RWPE2 (cell line): ENCODE measurements around the gene ATP6V1G2.

ENCODE experiments used
- ATAC-seq: fragments of 200-7000 bp; cut with Tn5 transposase; 3 replicates; pipeline ENCODE4 v1.9.1; 2021; ENCODE audit warnings: low read depth
- DNase-seq: peaks from one replicate; pipeline ENCODE4 v3.0.0-alpha.2; 2020; ENCODE audit warnings: low spot score
- H3K27ac ChIP-seq: fragments of 450-650 bp; 2 replicates; pipeline ENCODE4 v1.5.1; 2017; ENCODE audit warnings: mild to moderate bottlenecking; ENCODE audit not compliant: poor library complexity, severe bottlenecking
- H3K27me3 ChIP-seq: fragments of 250-450 bp; sonication (Bioruptor Pico); 2 replicates; pipeline ENCODE4 v1.5.1; 2021; ENCODE audit warnings: mild to moderate bottlenecking, moderate library complexity; ENCODE audit not compliant: insufficient read depth, poor library complexity, severe bottlenecking
- H3K36me3 ChIP-seq: fragments of 250-450 bp; sonication (Bioruptor Pico); 2 replicates; pipeline ENCODE4 v1.5.1; 2020; ENCODE audit warnings: low read depth, mild to moderate bottlenecking, moderate library complexity
- H3K4me1 ChIP-seq: fragments of 250-450 bp; sonication (Bioruptor Pico); 2 replicates; pipeline ENCODE4 v1.5.1; 2021; ENCODE audit warnings: mild to moderate bottlenecking, moderate library complexity; ENCODE audit not compliant: insufficient read depth, poor library complexity, severe bottlenecking
- H3K4me3 ChIP-seq: fragments of 250-450 bp; sonication (Bioruptor Pico); 2 replicates; pipeline ENCODE4 v1.5.1; 2021; ENCODE audit warnings: mild to moderate bottlenecking, moderate library complexity; ENCODE audit not compliant: severe bottlenecking
- H3K9me3 ChIP-seq: fragments of 250-450 bp; sonication (Bioruptor Pico); 2 replicates; pipeline ENCODE4 v1.5.1; 2021; ENCODE audit warnings: mild to moderate bottlenecking, moderate library complexity; ENCODE audit not compliant: severe bottlenecking
- TF ChIP-seq, protein P1 (sequence below): fragments of 450-650 bp; IDR thresholded peaks from one replicate; pipeline ENCODE4 v1.5.1; 2017; ENCODE audit warnings: mild to moderate bottlenecking, moderate library complexity; ENCODE audit not compliant: poor library complexity, severe bottlenecking

ATP6V1G2 gene

GRCh38 chr6:31538805-31539400, 7.5 kb downstream of the ATP6V1G2 start:
- TF ChIP-seq, protein P1, sequence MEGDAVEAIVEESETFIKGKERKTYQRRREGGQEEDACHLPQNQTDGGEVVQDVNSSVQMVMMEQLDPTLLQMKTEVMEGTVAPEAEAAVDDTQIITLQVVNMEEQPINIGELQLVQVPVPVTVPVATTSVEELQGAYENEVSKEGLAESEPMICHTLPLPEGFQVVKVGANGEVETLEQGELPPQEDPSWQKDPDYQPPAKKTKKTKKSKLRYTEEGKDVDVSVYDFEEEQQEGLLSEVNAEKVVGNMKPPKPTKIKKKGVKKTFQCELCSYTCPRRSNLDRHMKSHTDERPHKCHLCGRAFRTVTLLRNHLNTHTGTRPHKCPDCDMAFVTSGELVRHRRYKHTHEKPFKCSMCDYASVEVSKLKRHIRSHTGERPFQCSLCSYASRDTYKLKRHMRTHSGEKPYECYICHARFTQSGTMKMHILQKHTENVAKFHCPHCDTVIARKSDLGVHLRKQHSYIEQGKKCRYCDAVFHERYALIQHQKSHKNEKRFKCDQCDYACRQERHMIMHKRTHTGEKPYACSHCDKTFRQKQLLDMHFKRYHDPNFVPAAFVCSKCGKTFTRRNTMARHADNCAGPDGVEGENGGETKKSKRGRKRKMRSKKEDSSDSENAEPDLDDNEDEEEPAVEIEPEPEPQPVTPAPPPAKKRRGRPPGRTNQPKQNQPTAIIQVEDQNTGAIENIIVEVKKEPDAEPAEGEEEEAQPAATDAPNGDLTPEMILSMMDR: no peak
- ATAC-seq (no peak), DNase-seq (no peak)
- Histone ChIP-seq H3K4me3 (no peak overlapping the region), H3K27me3 (no peaks in the 10 kb centered on the region), H3K36me3 (peaks cover 82% of the 10 kb centered on the region), H3K9me3 (no peaks in the 10 kb centered on the region), H3K27ac (no peak overlapping the region), H3K4me1 (peaks cover 12% of the 10 kb centered on the region)

DNA sequence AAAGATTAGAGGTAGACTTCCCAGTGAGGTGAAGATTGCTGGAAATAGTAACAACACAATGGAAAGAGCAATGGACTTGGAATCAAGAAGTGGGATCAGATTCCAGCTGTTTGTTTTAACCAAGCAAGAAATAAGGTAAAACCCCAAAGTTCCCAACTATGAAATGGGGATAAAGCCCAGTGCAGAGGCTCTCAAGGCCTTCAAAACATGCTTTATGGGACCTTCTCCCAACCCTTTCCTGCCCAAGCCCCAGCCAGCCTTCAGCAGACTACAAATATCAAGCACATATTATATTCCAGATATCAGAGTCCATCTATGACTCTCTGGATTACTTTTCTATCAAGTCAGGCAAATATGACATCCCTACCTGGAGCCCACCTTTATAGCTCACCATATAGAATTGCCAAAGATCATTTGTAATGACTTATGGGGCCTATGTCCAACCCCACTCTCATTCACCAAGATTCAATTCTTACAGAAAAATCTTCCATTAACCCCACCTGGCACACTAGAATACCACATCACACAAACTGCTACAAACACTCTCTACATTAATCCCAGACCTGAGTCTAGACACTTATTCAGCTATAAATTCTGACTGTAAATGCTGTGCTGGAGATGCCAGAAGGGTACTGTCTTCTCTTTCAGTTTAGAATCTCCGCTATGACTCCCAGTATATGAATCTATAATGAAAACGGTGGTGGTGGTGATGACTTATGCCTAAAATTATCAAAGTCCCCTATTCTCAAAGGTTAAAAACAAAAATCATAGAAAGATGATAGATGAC, 10.7 kb downstream of the ATP6V1G2 start:
- no peak overlapping the region for H3K27ac ChIP-seq
- no peak overlapping the region for H3K4me3 ChIP-seq
- H3K27me3 ChIP-seq: no peaks in the 10 kb centered on the region
- H3K4me1 ChIP-seq: peaks cover 12% of the 10 kb centered on the region
- no peak for DNase-seq
- TF ChIP-seq, protein P1: no peak
- peaks cover 99% of the 10 kb centered on the region for H3K36me3 ChIP-seq
- no peak for ATAC-seq
- no peaks in the 10 kb centered on the region for H3K9me3 ChIP-seq

DNA sequence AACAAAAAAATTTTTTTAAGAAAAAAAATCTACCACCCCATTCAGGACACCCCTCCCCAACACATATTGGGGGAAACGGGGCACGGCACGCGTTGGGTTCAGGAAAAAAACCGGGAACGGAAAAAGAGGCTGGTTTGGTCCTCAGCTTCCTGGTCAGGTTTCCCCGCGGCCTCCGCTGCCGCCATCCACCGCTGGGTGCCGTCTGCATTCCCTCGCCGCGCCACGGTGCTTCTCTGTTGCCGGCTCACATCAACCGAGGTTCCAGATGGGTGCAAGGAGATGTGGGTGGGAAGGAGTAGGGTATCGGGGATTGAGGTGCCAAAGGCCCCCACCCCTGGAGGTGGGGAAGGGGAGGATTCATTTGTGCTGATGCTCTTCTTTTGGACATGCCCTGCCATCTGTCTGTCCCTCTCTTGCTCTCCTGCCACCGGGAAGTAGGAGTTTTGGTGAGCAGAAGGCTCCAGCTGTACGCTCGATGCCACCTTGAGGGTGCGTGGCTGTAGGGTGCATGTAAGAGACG, 11.8 kb downstream of the ATP6V1G2 start:
- peaks cover 96% of the 10 kb centered on the region for H3K36me3 ChIP-seq
- H3K4me1 ChIP-seq: peaks cover 5% of the 10 kb centered on the region

GRCh38 chr6:31534011-31534410, 12.4 kb downstream of the ATP6V1G2 start:
- TF ChIP-seq, protein P1: no peak
- ATAC-seq: no peak
- no peaks in the 10 kb centered on the region for H3K4me1 ChIP-seq
- H3K27ac ChIP-seq: no peak overlapping the region
- no peak overlapping the region for H3K4me3 ChIP-seq
- no peaks in the 10 kb centered on the region for H3K27me3 ChIP-seq
- no peak for DNase-seq
- no peaks in the 10 kb centered on the region for H3K9me3 ChIP-seq
- H3K36me3 ChIP-seq: peaks cover 90% of the 10 kb centered on the region

More for the DNA sequence above, 11.8 kb downstream of the ATP6V1G2 start:
- Histone ChIP-seq H3K27ac (no peak overlapping the region), H3K9me3 (no peaks in the 10 kb centered on the region), H3K27me3 (no peaks in the 10 kb centered on the region), H3K4me3 (no peak overlapping the region)
- TF ChIP-seq, protein P1: no peak
- ATAC-seq (no peak), DNase-seq (no peak)
